A549 (cell line): ENCODE results near the gene EVA1C. TPM values are rescaled to one million over a fixed set of nuclear protein-coding genes. Genes with fewer than 3 reads are reported as not detected.

ENCODE experiments used
- ATAC-seq, 2 experiments: fragments of 200-7000 bp in 1 of 2; fragments of >200 bp in 1 of 2; cut with Nextera tagmentation in 1 of 2; cut with Tn5 transposase in 1 of 2; 3 replicates each; pipeline versions ENCODE4 v1.8.0 to v1.9.1; 2018 to 2020; ENCODE audit warnings: mild to moderate bottlenecking in 1 of 2, moderate library complexity in 1 of 2
- CTCF ChIA-PET: fragments of 300-600 bp; sonication (Branson Sonifier 250); formaldehyde crosslinking; extraction: SDS; loops from one replicate; lab custom pipeline; 2021; ENCODE audit warnings: antibody characterized with exemption, inconsistent platforms; lab: Yijun Ruan, JAX
- POLR2A ChIA-PET: fragments of 350-600 bp; formaldehyde crosslinking; extraction: SDS; loops from one replicate; lab custom pipeline; 2021; ENCODE audit warnings: antibody characterized with exemption, inconsistent platforms; lab: Yijun Ruan, JAX
- DNase-seq, 2 experiments: peaks; one replicate each; pipeline versions ENCODE4 v3.0.0 to v3.0.0-alpha.2; 2011 to 2016; ENCODE audit warnings: low read depth in 1 of 2, low spot score in 1 of 2
- FAIRE-seq: peaks from 2 replicates; lab custom pipeline; 2011; peaks lifted over from hg19 to GRCh38; lab: Jason Lieb, UNC
- H3K27ac ChIP-seq, 2 experiments: fragments of >200 bp; sonication (Bioruptor Twin); formaldehyde crosslinking; 3 replicates each; pipeline ENCODE4 v1.5.1; 2016 to 2017
- H3K4me1 ChIP-seq: fragments of >200 bp; sonication (Bioruptor Twin); formaldehyde crosslinking; 3 replicates; pipeline ENCODE4 v1.6.1; 2016
- H3K4me2 ChIP-seq: fragments of >200 bp; sonication (Bioruptor Twin); formaldehyde crosslinking; 3 replicates; pipeline ENCODE4 v1.6.1; 2016
- H3K4me3 ChIP-seq: fragments of >200 bp; sonication (Bioruptor Twin); formaldehyde crosslinking; 3 replicates; pipeline ENCODE4 v1.5.1; 2016
- H3K9me3 ChIP-seq: fragments of >200 bp; sonication (Bioruptor Twin); formaldehyde crosslinking; 3 replicates; pipeline ENCODE4 v1.6.1; 2016
- CHD2 ChIP-seq: fragments of 150-350 bp; IDR thresholded peaks from 2 replicates; pipeline ENCODE4 v1.6.1; 2014; ENCODE audit warnings: low read length; ENCODE audit not compliant: partially characterized antibody
- CHD4 ChIP-seq: fragments of 200-600 bp; sonication (generic); IDR thresholded peaks from 2 replicates; pipeline ENCODE4 v1.6.1; 2016; ENCODE audit warnings: antibody characterized with exemption, mild to moderate bottlenecking, borderline replicate concordance
- FOSB ChIP-seq: fragments of 250-450 bp; sonication (Bioruptor Pico); IDR thresholded peaks from 2 replicates; pipeline ENCODE4 v1.5.0; 2020; ENCODE audit warnings: mild to moderate bottlenecking, moderate library complexity
- FOSL2 ChIP-seq, 2 experiments: fragments of 450-650 bp in 1 of 2; fragments of >200 bp in 1 of 2; sonication (Bioruptor Twin) in 1 of 2; formaldehyde crosslinking; IDR thresholded peaks; 2 replicates each; pipeline versions ENCODE4 v1.5.0 to v1.6.1; 2016 to 2020; ENCODE audit warnings: mild to moderate bottlenecking in 1 of 2, moderate library complexity in 1 of 2
- HEYL ChIP-seq: fragments of 250-450 bp; sonication (Bioruptor Pico); IDR thresholded peaks from 2 replicates; pipeline ENCODE4 v1.8.0; 2021; ENCODE audit warnings: mild to moderate bottlenecking, moderate library complexity
- HOXB13 ChIP-seq: fragments of 250-450 bp; sonication (Bioruptor Pico); IDR thresholded peaks from 2 replicates; pipeline ENCODE4 v1.5.0; 2020; ENCODE audit warnings: low read depth, mild to moderate bottlenecking, moderate library complexity
- MAFK ChIP-seq: fragments of 450-650 bp; IDR thresholded peaks from 2 replicates; pipeline ENCODE4 v1.6.1; 2014; ENCODE audit not compliant: partially characterized antibody
- MAZ ChIP-seq: fragments of 150-350 bp; IDR thresholded peaks from 2 replicates; pipeline ENCODE4 v1.6.1; 2014; ENCODE audit warnings: antibody characterized with exemption, low read depth, low read length, borderline replicate concordance
- NFE2L2 ChIP-seq: fragments of 150-350 bp; conservative IDR thresholded peaks from 2 replicates; pipeline ENCODE4 v1.6.1; 2014; ENCODE audit warnings: low read length
- POLR2A ChIP-seq: IDR thresholded peaks from 2 replicates; pipeline ENCODE4 v1.6.1; 2012; ENCODE audit warnings: mild to moderate bottlenecking, low read length
- RAD21 ChIP-seq, 2 experiments: fragments of >200 bp in 1 of 2; sonication (Bioruptor Twin) in 1 of 2; formaldehyde crosslinking in 1 of 2; IDR thresholded peaks in 1 of 2; conservative IDR thresholded peaks in 1 of 2; 2 replicates in 1 of 2; 3 replicates in 1 of 2; pipeline ENCODE4 v1.6.1; 2012 to 2018; ENCODE audit warnings: inconsistent platforms in 1 of 2
- RNF2 ChIP-seq: fragments of 200-600 bp; sonication (generic); IDR thresholded peaks from 2 replicates; pipeline ENCODE4 v1.6.1; 2016; ENCODE audit warnings: low read depth, mild to moderate bottlenecking, antibody characterized with exemption, moderate library complexity, borderline replicate concordance
- SREBF2 ChIP-seq: fragments of 450-650 bp; IDR thresholded peaks from 2 replicates; pipeline ENCODE4 v1.6.1; 2014; ENCODE audit warnings: mild to moderate bottlenecking, moderate library complexity
- TP53 ChIP-seq: fragments of 250-450 bp; sonication (Bioruptor Pico); IDR thresholded peaks from 2 replicates; pipeline ENCODE4 v1.5.0; 2021; ENCODE audit warnings: mild to moderate bottlenecking, moderate library complexity
- WGBS: methylation state at CpG from one replicate; pipeline ENCODE4 v1.1.6; 2017; ENCODE audit errors: missing lambda C conversion rate; 5-methylcytosine and 5-hydroxymethylcytosine counted together
- polyA plus RNA-seq, 4 experiments: library from polyadenylated mRNA; depleted of rRNA in 3 of 4; stranded (reverse); fragments of >200 nt; fragmentation: RNase III in 1 of 4; extraction: RNeasy Plus Mini Kit Qiagen cat#74134 plus additional on column Dnase treatment in 1 of 4; gene quantifications; 2 replicates in 3 of 4; 3 replicates in 1 of 4; pipeline ENCODE4 v1.2.3, GENCODE V29; 2011 to 2017
- TF ChIP-seq, protein P1 (sequence below): fragments of >200 bp; sonication (Bioruptor Twin); formaldehyde crosslinking; IDR thresholded peaks from 3 replicates; pipeline ENCODE4 v1.5.1; 2016
- TF ChIP-seq, protein P2 (sequence below): fragments of >200 bp; sonication (Bioruptor Twin); formaldehyde crosslinking; IDR thresholded peaks from 2 replicates; pipeline ENCODE4 v1.6.1; 2016

EVA1C gene
- polyA plus RNA-seq, 2 of the 4 experiments (the other 2 are of a cell fraction) = 41.1 to 48.0 TPM

DNA sequence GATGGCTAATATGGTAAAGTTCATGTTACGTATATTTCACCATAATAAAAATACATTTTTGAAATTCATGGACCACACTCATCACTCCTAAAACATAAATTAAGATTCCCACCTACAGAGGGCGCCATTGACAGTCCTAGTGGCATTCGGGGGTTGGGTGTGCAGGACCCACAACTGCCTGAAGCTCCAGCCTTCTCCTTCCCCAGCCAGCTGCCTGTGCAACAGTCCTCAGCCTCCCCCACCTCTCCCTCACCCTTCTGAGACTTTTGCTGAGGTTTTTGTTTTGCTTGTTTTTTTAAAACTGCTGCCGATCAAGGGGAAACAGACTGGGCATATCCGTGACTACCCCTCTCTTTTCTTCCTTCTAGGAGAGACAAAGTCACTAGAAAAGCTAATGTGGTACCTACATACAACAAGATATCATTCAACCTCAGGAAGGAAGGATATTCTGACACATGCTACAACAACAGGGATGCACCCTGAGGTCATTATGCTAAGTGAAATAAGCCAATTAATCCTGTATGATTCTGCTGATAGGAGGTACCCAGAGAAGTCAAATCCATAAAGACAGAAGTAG lies 9.2 kb upstream of the EVA1C start (continued):
- TF ChIP-seq RAD21 (conservative IDR thresholded peaks at IDR 0.05 in 1 of 2, IDR thresholded peaks at IDR 0.05 in 1 of 2) (peak; percentile 68 to 73), HEYL (CRISPR knock-in tag) (no peak), RNF2 (no peak), SREBF2 (no peak), TP53 (no peak)

DNA sequence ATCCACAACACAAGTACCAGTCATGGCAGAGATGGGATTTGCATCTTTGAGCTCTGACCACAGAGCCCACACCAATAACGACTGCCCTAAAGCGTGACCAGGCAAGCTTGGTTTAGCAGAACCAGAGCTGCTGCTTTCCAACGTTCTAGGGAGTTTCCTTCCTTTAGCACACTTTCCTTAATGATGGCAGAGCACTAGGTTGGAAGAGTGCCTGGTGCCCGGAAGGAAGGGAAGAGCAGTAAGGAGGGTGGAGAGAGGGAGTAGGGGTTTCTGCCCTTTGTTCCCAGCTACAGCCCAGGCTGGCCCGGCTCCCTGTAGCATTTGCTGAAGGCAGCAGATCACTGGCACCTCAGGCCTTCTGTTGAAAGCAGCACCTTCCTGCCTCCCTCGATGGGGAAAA lies 6.1 kb upstream of the EVA1C start:
- H3K4me3 ChIP-seq = no peak overlapping the region
- peaks cover 18% of the 10 kb centered on the region for H3K4me1 ChIP-seq
- H3K9me3 ChIP-seq = no peaks in the 10 kb centered on the region
- ATAC-seq (no peak), FAIRE-seq (no peak), DNase-seq (no peak)
- POLR2A ChIA-PET = no interaction called here
- 54% methylated on average over 6 of the region's 6 CpGs for WGBS
- CTCF ChIA-PET = interaction anchor here (1.0 to 8.9 kb wide), 6 partner anchors 8 to 203 kb away, joined by 3 to 100 read pairs (median 5); no protein-coding TSS in a partner anchor
- no peak for TF ChIP-seq NFE2L2
- TF ChIP-seq FOSL2 (IDR thresholded peaks at IDR 0.05) = no peak
- TF ChIP-seq FOSL2 (CRISPR knock-in tag; IDR thresholded peaks at IDR 0.05) = no peak
- no peak for TF ChIP-seq POLR2A
- H3K4me2 ChIP-seq = no peak overlapping the region
- H3K27ac ChIP-seq = peak overlapping the region in 1 of 2 experiments; percentile 65; a peak in 3 of 6 replicates

DNA sequence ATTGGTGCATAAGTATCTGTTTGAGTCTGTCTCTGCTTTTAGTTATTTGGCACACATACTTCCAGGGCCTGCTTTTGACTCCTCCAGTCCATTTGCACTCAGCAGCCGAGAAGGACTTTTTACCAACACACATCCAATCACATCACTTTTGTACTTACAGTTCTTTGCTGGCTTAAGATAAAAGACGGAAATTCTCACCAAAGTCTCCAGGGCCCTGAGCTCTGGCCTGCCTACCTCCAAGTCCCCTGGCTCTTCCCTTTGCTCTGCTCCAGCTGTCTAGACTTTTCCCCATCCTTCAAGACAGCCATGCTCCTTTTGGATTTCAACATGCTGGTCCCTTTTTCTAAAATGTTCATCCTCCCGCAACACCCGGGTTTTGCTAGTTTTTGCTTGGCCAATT lies 2.2 kb upstream of the EVA1C start:
- H3K27ac ChIP-seq = peak overlapping the region; percentile 98 to 100; a peak in 3 of 6 replicates
- no peak overlapping the region for H3K4me3 ChIP-seq
- POLR2A ChIA-PET = no interaction called here
- TF ChIP-seq, protein P1, sequence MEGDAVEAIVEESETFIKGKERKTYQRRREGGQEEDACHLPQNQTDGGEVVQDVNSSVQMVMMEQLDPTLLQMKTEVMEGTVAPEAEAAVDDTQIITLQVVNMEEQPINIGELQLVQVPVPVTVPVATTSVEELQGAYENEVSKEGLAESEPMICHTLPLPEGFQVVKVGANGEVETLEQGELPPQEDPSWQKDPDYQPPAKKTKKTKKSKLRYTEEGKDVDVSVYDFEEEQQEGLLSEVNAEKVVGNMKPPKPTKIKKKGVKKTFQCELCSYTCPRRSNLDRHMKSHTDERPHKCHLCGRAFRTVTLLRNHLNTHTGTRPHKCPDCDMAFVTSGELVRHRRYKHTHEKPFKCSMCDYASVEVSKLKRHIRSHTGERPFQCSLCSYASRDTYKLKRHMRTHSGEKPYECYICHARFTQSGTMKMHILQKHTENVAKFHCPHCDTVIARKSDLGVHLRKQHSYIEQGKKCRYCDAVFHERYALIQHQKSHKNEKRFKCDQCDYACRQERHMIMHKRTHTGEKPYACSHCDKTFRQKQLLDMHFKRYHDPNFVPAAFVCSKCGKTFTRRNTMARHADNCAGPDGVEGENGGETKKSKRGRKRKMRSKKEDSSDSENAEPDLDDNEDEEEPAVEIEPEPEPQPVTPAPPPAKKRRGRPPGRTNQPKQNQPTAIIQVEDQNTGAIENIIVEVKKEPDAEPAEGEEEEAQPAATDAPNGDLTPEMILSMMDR = no peak
- no peak for TF ChIP-seq MAFK
- no peak for TF ChIP-seq CHD2
- no peaks in the 10 kb centered on the region for H3K9me3 ChIP-seq
- H3K4me1 ChIP-seq = peaks cover 14% of the 10 kb centered on the region
- CTCF ChIA-PET = interaction anchor here (9.2 kb wide), 1 partner anchor 190 kb away, joined by 61 read pairs; no protein-coding TSS in a partner anchor
- FAIRE-seq (no peak), DNase-seq (no peak), ATAC-seq (no peak)
- WGBS = 84% methylated on average over 4 of the region's 4 CpGs
- peak overlapping the region; percentile 99; the same call in 2 of the 3 replicates for H3K4me2 ChIP-seq

DNA sequence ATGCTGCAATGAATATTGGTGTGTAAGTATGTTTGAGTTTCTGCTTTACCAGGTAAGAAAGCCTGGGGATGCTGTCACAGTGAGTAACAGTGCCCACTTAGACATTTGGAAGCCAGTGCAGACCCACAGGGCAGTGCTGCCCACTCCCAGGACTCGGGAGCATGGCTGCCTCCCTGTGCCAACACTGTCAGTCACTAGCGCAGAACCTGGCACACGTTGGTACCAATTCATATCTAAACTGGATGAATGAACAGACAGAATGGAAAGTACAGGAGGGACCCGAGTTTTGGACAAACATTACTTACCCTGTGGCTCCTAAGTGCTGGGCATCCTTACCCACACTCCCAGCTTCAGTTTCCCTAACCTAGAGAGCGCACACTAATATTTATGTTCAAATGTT lies 1.6 kb upstream of the EVA1C start:
- H3K4me3 ChIP-seq = peak overlapping the region; percentile 58
- 65% methylated on average over 5 of the region's 5 CpGs for WGBS
- peak overlapping the region; percentile 99 for H3K4me2 ChIP-seq
- CTCF ChIA-PET = interaction anchor here (1.4 to 9.2 kb wide), 3 partner anchors 8 to 189 kb away, joined by 3 to 61 read pairs (median 5); no protein-coding TSS in a partner anchor
- peaks cover 20% of the 10 kb centered on the region for H3K4me1 ChIP-seq
- no peak for FAIRE-seq
- TF ChIP-seq HOXB13 (no peak), MAZ (no peak), CHD4 (no peak), FOSB (CRISPR knock-in tag) (no peak)
- TF ChIP-seq, protein P2, sequence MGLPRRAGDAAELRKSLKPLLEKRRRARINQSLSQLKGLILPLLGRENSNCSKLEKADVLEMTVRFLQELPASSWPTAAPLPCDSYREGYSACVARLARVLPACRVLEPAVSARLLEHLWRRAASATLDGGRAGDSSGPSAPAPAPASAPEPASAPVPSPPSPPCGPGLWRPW = no peak
- TF ChIP-seq, all 56 proteins: peak for 0
- no peak for ATAC-seq
- Histone ChIP-seq H3K27ac (peak overlapping the region; percentile 98 to 100), H3K9me3 (no peaks in the 10 kb centered on the region)
- no peak for DNase-seq
- POLR2A ChIA-PET = interaction anchor here (1.0 to 1.9 kb wide), 2 partner anchors 59 to 65 kb away, joined by 3 to 5 read pairs; no protein-coding TSS in a partner anchor
